ENCODE measurements around the gene HOXD11.

Gene HOXD11

DNA sequence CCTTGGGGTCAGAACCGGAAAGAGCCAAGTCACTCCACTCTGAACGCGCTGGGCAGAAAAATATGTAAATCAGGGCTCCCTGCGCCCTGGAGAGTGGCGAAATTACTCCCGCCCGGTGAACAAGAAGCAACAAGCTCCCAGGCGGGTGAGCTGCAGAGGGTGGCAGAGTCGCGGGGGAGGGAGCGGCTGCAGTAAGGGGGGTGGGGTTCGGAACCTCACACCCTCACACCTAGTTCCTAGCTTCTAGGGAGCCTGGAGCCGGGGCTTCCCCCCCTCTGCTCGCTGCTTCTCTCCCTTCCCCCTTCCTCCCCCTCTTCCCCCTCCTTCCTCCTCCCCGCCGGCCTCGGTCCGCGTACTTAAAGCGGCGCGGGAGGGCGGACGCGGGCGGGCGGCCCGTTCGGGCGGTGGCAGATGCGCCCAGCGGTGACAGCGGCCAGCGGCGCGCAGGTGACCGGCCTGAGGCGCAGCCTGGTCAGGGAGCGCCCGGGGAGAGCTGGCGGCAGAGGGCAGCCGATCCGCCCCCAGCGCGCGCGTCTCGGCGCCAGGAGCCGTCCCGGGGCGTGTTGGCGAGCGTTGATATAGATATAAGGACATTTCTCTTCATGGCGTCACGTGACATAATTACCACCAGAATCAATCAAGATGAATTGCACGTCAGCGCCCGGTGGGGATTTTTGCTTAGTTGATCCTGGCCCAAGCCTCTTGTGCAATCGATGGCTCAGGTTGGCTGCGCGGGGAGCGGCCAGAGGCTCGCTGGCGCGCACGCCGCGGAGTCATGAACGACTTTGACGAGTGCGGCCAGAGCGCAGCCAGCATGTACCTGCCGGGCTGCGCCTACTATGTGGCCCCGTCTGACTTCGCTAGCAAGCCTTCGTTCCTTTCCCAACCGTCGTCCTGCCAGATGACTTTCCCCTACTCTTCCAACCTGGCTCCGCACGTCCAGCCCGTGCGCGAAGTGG, at the start of gene HOXD11:
Gene HOXD11, plus strand, starts transcription at position 700 of the 959 bp plus-strand sequence. Its CDS starts 76 bp downstream, at position 776.
- no peak for DNase-seq (ENCODE audit: low read depth)

DNA sequence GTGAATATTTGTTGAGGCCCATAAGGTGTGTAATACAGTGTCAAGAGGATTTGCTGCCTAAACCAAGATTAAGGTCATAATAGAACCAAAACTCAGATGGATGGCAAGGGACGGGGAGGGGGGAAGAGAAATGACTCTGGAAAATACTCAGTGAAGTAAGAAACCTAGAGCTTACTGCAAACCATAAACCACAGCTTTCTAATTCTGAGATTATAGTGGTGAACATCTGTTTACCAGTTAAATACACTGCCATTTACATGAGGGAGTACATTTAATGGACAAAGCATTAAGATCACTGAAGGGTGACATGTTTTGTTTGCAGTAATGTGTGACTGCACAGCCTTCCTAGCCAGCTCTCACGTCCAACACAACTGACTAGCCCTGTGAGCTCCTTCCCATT, 43.1 kb upstream of the HOXD11 start:
- DNase-seq (ENCODE audit: low read depth), result no peak

DNA sequence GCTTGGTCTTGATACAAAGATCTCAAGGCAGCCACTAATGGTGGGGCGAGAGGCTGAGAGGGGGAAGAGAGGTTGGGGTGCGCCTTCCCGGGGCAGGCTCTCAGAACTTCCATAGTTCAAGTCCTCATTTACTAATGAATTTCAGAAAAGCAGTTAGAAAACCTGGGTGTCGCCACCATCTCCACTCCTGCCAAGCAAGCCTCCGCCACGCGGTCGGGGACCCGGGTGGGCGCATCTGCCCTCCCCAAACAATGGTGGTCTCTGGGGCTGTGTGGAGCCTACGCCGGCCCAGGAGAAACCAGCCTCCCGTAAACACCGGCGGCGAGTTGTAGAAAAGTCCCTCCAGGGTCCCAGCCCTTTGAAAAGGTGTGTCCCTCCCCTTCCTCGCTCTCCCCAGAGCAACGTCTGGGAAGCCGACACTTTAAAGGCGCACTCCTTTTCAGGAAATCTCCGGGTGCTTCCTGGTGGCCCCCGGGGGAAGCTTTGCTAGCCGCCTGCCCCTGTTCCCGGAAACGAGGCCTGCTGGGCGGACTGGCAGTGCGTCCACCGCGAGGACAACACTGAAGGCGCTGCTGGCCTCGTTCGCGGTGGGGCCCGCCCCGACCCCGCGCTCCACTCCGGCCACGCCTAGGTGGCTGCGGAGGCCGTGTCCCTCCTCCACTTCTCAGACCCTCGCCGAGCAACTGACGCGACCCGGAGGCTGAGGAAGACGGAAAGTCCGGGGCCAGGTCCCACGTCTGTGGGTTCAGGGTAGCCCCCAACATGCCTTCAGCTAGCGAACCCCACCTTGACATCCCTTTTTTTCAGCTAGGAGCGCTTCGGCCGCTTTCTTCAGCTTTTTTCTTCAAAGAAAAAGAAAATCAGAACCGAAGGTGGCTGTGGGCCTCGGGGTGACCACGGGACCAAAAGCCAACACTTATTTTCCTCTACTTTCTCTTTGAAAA, 40.2 kb upstream of the HOXD11 start:
- DNase-seq (ENCODE audit: low read depth), result no peak

DNA sequence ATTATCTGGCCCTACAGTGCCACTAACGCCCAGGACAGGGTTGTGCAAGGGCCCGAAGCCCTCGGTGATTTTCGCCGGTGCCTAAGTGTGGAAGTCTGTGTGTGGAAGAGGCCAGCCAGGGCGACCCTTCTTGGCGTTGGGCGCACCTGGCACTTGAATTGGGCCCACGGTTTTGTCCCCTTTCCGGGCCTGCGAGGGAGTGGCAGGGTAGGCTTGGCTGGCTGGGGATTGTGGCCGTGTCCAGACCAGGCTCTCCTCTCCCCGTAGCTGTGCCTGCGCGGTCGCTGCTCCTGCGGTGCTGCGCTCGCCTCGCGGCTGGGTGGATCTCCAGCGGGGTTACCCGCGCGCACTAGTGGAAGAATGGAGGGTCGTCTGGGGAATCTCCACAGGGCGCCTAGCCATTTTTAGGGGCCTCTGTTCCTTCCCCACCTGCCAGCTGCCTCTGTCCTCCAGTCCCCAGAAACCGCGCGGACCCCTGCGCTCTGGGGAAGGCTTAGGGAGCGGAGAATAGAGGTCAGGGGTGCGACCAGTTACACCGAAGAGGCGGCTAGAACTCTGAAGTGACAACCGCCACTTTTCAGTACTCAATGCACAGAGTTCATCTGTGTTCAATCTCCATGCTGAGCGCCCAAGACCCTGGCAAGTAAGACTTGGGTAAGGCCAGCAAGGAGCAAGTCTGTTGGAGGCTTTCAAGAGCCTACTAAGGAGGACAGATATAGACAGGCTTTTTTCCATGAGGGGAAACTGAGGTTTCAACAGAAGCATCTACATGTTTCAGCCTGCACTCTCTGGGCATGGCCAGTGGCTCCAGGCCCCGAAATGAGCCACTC, 39.3 kb upstream of the HOXD11 start:
- DNase-seq (ENCODE audit: low read depth), result no peak

DNA sequence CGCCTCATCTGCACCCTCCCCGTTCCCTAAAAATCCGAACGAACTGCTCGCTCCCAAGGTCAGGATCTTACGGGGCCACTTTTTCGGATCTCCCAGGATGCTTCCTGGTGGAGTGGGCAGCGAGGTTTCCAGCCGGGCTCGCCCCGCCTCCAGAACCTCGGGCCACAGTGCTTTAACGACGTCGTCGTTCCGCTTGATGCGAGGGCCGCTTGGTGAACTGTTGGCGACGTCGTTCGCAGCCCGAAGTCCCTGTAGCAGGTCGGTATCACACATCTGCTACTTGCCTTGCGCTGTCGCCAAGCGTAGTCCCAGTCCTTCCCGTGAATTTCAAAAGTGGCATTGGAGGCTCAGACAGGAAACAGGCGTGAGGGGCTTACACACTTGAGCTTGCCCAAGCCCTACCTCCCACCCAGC, 38.7 kb upstream of the HOXD11 start:
- DNase-seq (ENCODE audit: low read depth), result no peak

DNA sequence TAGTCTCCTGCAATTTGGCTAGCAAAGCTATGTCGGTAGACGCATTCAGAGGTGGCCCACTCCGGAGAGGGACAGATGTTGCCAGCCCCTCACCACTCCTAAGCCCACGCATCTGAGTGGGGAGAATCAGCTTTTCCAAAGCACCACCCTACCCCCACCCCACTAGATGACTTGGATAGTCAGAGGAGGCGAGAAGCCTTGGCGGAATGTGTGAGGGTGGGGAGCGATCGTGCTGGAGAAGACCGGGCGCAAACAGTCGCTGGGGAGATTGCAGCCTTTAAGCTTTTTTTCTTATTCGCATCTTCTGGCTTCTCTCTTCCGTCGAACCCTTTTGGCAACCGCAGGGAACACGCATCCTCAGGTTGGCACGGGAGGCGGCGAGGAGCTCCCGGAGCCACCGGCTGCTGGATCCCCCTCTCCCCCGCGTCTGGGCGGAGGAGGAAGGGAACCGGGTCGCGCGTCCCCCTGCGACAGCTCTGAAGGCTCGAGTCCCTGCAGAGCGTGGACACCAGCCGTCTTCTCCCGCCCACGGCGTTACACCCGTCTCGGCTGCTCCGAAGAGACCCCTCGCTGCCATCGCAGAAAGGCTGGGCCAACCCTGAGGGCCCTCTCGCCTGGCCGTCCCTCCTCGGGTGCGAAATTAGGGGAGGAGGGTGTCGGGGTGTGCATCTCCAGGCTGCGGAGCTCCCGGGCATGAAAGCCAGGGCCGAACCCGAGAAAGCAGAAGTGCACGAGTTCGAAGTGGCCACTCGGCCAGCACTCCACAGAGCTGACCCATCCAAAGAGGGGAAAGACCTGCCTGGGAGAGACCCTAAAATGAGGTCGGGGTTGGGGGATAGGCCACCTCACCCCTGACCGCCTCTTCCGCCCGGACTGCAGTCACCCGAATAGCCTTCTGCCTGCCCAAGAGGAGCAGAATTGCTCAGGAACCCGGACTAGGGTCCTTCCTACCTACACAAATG, 35.5 kb upstream of the HOXD11 start:
- DNase-seq (ENCODE audit: low read depth), result no peak

DNA sequence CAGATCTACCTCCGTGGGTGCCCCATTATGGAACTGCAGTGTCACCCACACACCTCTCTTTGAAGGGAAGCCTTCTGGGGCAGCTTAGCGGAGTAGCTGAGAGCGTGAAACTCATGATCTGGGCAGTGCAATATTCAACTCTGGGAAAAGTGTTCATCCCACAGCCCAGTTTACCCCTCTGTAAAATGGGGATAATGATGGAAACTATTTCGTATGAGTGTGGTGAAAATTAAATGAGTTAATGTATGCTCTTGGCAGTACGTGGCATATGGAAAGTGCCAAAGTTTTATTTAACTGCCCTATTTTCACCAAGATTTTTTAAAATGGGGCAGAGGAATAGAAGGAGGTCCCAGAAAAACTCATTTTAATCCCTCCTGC, 34.8 kb upstream of the HOXD11 start:
- no peak for DNase-seq (ENCODE audit: low read depth)

DNA sequence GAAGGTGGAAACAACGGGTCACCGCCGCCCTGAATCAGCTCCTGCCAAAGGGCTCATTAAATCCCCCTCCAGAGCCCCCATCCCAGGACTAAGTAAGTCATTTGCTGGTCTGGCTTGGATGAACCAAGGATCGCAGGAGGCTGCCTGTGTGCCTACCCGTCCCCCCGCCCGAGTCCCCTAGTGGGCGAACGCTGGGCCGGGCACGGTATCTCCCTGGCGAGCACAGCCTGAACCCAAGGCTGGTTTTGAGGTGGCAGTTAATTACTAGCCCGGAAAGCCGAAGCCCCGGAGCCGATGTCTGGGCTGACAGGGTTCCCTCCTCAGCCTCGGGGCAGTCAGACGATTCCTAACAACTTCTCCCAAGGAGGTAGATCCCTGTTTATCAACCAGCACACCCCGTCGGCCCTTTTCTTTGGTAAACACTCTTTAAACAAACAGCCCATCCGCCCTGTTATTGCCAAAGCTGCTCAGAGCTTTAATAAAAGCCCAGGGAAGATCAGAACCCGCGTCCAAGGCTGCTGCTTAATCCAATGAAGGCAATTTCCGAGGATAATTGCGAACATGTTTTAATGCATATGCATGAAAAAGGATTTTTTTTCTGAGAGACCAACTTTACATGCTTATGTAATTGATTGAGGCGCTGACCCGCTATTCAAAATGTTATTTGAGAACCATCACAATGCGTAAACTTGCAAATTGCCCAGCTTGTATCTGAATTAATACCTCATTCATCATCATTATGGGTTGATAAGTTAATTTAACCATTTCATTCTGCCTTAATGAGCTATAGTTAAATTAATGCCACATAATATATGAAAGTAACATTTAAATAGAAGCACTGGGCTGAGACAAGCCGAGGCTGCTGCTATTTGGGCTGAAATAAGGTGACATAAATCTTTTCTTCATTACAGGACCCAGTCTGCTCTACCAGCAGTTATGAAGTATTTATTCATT, 33.9 kb upstream of the HOXD11 start:
- DNase-seq (ENCODE audit: low read depth), result no peak

DNA sequence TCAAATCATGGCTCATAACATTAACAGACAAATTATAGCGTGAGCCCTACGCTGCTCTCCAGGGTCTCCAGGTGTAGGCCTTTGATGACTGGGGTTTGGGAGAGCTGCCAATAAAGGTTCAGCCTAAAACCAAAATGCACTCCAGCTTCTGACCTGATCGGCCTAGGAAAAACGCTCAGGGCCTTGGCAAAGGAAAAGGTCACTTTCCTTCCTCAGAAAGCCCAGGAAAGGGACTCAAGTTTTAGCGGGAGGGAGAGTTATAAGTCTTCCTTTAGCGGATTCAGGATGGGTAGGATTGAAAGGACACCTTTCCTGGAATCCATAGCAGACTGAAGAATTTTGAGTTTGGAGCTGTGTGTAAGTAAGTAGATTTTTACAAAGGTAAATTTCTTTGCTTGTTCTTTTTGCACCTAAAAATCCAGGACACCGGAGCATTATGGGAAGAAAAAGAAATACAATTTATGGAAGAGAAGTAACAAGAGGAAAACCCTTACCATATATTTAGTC, 32.1 kb upstream of the HOXD11 start:
- DNase-seq (ENCODE audit: low read depth), result no peak

DNA sequence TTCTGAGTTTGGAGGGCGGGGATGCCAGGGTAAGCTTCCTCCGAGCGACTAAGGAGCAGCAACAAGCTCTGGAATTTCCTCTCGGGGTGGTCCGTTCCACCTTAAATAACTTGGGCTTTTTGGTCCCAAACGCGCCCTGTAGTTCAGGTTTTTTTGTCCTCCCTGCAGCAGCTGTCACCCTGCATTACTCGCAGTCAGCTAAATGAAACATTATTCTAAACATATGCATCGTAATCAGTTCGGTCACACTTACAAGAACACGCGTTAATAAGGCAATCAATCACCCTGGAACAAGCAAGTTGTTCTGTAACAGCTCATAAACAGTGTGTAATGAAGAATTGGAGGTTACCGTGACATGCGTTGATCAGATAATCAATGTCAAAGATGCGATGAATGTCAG, 31.6 kb upstream of the HOXD11 start:
- no peak for DNase-seq (ENCODE audit: low read depth)

DNA sequence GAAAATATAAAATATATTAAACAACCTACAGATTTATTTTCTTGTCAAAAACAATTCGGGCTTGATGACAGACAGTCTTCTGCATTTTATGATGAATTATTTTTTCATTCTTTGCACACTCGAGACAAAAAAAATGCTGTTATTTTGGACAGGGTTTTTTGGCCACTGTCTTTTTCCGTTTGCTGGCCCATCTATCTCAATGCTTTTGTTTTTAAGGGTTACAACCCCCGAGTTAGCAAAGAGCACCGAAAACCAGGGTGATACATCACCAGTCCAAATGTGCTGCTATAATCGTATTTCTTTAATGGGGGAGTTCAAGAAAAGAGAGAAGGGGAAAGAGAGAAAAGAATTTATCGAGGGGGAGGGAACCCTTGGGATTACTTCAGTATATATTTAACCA, 31.0 kb upstream of the HOXD11 start:
- no peak for DNase-seq (ENCODE audit: low read depth)

DNA sequence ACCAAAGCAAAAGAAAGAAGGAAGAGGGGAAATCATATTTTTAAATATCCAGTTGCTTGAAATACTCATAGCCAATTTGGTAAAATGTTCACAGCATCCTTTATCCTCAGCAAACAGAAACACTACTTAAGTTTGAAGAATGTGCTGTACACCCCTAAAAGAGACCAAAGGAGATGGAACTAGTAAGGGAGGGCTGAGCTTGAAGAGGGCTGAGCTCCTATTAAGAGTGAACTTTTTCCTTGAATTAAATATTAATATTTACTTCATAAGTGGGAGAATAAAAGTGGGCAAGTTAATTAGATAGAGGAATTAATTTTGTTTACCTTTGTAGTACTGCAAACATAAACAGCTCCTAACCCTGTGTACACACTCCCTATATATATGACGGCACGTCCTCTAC, 30.3 kb upstream of the HOXD11 start:
- DNase-seq (ENCODE audit: low read depth), result no peak

DNA sequence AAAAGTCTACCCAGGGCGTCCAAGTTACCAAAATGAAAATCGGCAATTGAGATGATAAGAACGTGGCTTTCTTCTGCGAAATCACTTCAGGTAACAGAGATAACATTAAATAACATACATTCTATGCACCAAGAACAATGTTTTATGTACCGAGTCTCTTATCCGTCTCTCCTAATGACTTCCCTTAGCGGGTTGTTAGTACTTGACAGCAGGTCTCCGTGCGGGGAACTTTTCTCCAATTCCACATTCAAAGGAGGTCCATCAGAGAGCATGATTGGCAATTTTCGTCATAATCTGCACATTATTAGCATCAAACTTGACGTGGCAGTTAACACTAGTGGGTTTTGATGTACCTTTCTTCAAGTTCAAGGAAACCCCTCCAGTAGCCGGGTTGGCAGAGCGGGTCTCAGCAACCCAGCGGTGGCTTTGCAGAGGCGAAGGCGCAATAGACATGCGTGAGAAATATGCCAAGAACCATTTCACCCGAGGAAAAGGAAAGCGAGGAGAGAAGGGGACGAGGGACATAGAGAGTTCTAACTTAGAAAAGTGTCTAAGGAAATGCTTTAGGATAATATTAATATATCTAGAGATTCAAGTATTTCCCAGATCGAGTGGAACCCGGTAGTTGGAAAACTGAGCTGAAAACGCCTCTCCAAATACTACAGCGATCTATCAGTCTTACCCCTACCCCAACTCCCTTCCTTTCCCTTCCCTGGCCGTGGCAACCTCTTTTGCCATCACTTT, 28.4 kb upstream of the HOXD11 start:
- no peak for DNase-seq (ENCODE audit: low read depth)

DNA sequence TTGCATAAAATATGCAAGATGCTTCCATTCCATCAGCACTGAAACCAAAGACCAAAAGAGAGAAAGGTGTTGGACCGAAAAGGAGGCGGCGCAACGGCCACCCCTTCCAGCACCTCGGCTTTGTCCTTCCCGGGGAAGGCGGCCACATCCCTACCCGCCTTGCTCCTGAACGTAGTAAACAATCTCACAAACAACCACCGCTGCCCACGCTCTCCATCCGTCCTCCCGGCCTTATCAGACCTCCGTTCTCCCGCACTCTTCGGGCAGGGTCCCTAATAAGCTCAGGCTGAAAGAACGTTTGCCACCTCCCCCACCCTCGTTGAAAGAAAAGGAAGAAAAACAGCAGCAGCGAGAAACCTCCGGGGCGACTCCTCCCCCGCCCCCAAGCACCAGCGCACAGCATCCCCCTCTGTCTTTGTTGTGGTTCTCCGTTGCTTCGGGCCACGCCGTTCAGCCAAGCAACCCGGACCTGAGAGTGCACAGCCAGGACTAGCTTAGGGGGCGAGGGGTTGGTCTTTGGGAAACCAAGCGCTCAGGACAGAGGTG, 27.7 kb upstream of the HOXD11 start:
- DNase-seq (ENCODE audit: low read depth), result no peak

DNA sequence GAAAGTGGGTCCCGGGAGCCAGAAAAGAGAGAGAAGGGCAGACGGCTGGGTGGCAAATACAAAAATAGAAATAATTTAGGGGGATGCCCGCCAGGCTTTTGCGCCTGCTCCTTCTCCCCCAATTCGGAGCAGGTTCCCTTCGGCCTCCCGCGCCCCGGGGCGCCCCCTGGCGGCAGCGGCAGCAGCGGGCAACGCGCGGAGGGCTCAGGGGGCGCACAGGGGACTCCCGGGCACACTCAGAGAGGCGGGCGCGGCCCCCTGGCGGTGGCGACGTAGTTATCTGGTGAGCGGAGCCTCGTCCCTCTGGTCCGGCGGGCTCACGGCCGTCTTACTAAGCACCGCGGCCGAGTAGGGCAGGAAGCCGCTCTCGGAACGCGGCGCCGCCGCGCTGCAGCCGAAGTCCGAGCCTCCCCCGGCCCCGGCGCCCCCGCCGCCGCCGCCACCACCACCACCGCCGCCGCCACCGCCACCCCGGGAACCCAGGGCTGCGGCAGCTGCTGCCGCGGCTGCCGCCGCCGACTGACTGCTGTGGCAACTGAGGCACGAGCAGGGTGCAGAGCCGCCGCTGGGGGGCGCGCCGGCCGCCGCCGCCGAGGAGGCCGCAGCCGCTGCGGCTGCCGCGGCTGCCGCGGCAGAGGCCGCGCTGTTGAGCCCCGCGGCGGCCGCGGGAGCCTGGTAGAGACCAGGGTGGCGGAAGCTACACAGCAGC, 27.1 kb upstream of the HOXD11 start:
- no peak for DNase-seq (ENCODE audit: low read depth)

DNA sequence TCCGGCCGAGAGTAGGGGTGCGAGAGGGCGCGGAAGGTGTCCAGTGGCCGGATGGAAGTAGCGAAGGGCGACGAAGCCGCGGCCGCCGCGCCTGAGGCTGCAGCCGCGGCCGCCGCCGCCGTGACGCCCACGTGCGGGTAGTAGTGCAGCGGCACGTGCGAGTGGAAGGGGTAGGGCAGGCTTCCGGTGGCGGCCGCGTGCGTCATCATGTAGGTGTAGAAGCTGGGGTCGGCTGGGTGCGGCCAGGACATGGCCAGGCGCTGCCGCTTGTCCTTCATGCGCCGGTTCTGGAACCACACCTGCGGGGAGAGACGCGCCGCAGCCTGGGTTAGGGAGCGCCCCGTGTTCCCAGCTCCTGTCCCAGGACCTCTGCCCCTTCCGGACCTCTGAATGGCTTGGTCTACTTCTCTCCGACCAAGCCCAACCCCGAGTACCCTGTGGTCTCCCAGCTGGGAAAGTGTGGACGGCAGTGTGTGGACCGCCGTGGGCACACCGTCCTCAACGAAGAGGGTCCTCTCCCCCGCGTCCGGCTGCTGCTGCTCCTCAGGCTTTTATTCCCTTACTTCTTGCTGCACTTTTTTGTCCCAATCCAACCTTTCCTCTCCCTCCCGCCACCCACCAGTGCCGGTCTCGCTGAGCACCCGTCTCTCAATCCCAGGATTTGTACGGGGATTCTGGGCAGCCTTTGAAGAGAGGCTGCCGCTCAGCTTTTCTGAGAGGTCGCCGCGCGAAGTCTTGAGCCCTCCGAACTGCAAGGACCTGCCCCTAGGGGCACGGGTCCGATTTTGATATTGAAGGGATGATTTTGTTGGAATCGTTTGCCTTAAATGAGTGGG, 26.3 kb upstream of the HOXD11 start:
- no peak for DNase-seq (ENCODE audit: low read depth)

DNA sequence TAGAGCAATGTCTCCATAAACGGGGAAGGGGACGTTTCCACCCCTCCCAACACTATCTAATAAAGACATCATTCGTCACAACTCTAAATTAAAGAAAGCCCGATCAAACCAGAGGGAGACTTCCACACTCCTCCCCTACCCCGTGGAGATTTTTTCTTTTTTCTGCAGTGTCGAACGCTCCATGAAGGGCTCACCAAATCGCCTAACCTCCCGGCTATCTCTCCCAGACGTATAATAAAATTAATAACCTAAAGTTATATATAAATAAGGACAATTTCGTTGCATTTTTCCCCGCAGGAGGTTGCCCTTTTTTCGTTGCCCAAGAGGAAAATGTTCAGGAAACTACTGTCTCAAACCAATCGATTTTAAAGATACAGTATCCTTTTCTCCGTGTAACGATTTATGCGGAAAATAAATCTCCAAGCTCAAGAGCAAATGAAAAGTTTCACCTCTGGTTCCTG, 25.7 kb upstream of the HOXD11 start:
- DNase-seq (ENCODE audit: low read depth), result no peak

All from stimulated activated CD8-positive, alpha-beta memory T cell treated with anti-CD3 and anti-CD28 coated beads, Interleukin-12 subunit alpha, Interleukin-12 subunit beta, amount 100 ng/mL, for 4 hours (primary cell).